Stimulated activated naive CD4-positive, alpha-beta T cell (primary cell): ENCODE measurements around the gene ARHGEF17.

Experiments used
- DNase-seq, 6 experiments: peaks; one replicate each; lab custom pipeline; 2025; lab: John Stamatoyannopoulos, UW

Gene ARHGEF17

GRCh38 chr11:73331138-73331916, 23.3 kb downstream of the ARHGEF17 start:
- no peak for DNase-seq

GRCh38 chr11:73333173-73333572, 25.1 kb downstream of the ARHGEF17 start:
- no peak for DNase-seq

- no peak for DNase-seq
Measured at GRCh38 chr11:73333640-73334383, 25.7 kb downstream of the ARHGEF17 start.

- DNase-seq, result no peak
Measured at GRCh38 chr11:73334384-73335203, 26.5 kb downstream of the ARHGEF17 start.

GRCh38 chr11:73335204-73335923, 27.3 kb downstream of the ARHGEF17 start:
- peak; percentile 14 to 83 (median 70) for DNase-seq

- DNase-seq, result no peak
Measured at GRCh38 chr11:73337846-73338245, 29.8 kb downstream of the ARHGEF17 start.

GRCh38 chr11:73338279-73338678, 30.2 kb downstream of the ARHGEF17 start:
- no peak for DNase-seq

- no peak for DNase-seq
Measured at GRCh38 chr11:73340164-73340563, 32.1 kb downstream of the ARHGEF17 start.

GRCh38 chr11:73342633-73343032, 34.6 kb downstream of the ARHGEF17 start:
- no peak for DNase-seq

GRCh38 chr11:73343076-73343873, 35.2 kb downstream of the ARHGEF17 start:
- DNase-seq, result no peak

GRCh38 chr11:73344191-73344607, 36.1 kb downstream of the ARHGEF17 start:
- DNase-seq, result no peak

- no peak for DNase-seq
Measured at GRCh38 chr11:73345481-73346160, 37.5 kb downstream of the ARHGEF17 start.

GRCh38 chr11:73346186-73346935, 38.3 kb downstream of the ARHGEF17 start:
- no peak for DNase-seq

GRCh38 chr11:73347067-73347466, 39.0 kb downstream of the ARHGEF17 start:
- no peak for DNase-seq

GRCh38 chr11:73348838-73349237, 40.8 kb downstream of the ARHGEF17 start:
- DNase-seq, result no peak

GRCh38 chr11:73349633-73350032, 41.6 kb downstream of the ARHGEF17 start:
- no peak for DNase-seq

- DNase-seq, result peak; percentile 38 to 75 (median 51)
Measured at GRCh38 chr11:73350908-73351636, 43.0 kb downstream of the ARHGEF17 start.

GRCh38 chr11:73353422-73353821, 45.3 kb downstream of the ARHGEF17 start:
- no peak for DNase-seq

- no peak for DNase-seq
Measured at GRCh38 chr11:73355109-73355508, 47.0 kb downstream of the ARHGEF17 start.
